K562 (cell line): ENCODE results near the gene EXOC4.

Experiments
- CTBP1 ChIP-seq: fragments of 450-650 bp; IDR thresholded peaks from 2 replicates; pipeline ENCODE4 v1.6.1; 2016; ENCODE audit warnings: borderline replicate concordance
- NFATC3 ChIP-seq: fragments of 450-650 bp; IDR thresholded peaks from 2 replicates; pipeline ENCODE4 v1.6.1; 2017; ENCODE audit warnings: mild to moderate bottlenecking
- USF2 ChIP-seq: sonication (generic); formaldehyde crosslinking; IDR thresholded peaks from 2 replicates; pipeline ENCODE4 v1.5.0; 2020; ENCODE audit warnings: missing genetic modification reagents

- TF ChIP-seq CTBP1 (no peak), NFATC3 (no peak), USF2 (CRISPR knock-in tag) (no peak)
Observed at GRCh38 chr7:133646472-133647315, 393.8 kb downstream of the EXOC4 start.
